SW480 (cell line): Measurements from ENCODE around the gene ACTL6A.

Source experiments
- DNase-seq: peaks from one replicate; pipeline ENCODE4 v3.0.0-alpha.2; 2016; ENCODE audit warnings: low spot score

Gene ACTL6A

GRCh38 chr3:179591313-179591712 is 28.6 kb downstream of the ACTL6A start:
- DNase-seq = no peak

GRCh38 chr3:179599531-179599930 is 36.8 kb downstream of the ACTL6A start:
- DNase-seq = no peak

- no peak for DNase-seq
Observed at GRCh38 chr3:179603321-179603720, 40.6 kb downstream of the ACTL6A start.

GRCh38 chr3:179603831-179604230 is 41.1 kb downstream of the ACTL6A start:
- DNase-seq = no peak

GRCh38 chr3:179604321-179605078 is 41.8 kb downstream of the ACTL6A start, which contains the start of the genes MRPL47 and NDUFB5:
Gene MRPL47 (minus strand): TSS chr3:179604638. CDS start chr3:179604624, 14 bp downstream.
Gene NDUFB5 (plus strand): TSS chr3:179604794. CDS start chr3:179604816, 22 bp downstream.
- peak; percentile 97 for DNase-seq

GRCh38 chr3:179606534-179607085 is 43.9 kb downstream of the ACTL6A start:
- DNase-seq = no peak

- no peak for DNase-seq
Observed at GRCh38 chr3:179608931-179609720, 46.4 kb downstream of the ACTL6A start.

GRCh38 chr3:179610066-179610465 is 47.3 kb downstream of the ACTL6A start:
- no peak for DNase-seq

GRCh38 chr3:179613807-179614206 is 51.1 kb downstream of the ACTL6A start:
- DNase-seq = no peak

GRCh38 chr3:179615458-179616173 is 52.9 kb downstream of the ACTL6A start:
- DNase-seq = no peak

- DNase-seq = no peak
Observed at GRCh38 chr3:179622023-179622422, 59.3 kb downstream of the ACTL6A start.

- no peak for DNase-seq
Observed at GRCh38 chr3:179624451-179624850, 61.7 kb downstream of the ACTL6A start.

- DNase-seq = no peak
Observed at GRCh38 chr3:179630753-179631451, 68.2 kb downstream of the ACTL6A start.
